ENCODE data around the gene GRIN2D. TPM values are rescaled to one million over a fixed set of nuclear protein-coding genes. Genes with fewer than 3 reads are reported as not detected.

The GRIN2D gene
- polyA plus RNA-seq, 1 donor from 2014 or later = 1.8 TPM

- TF ChIP-seq MXI1 (conservative IDR thresholded peaks at IDR 0.05; ENCODE audit: poor library complexity, severe bottlenecking) (no peak), TAF1 (IDR thresholded peaks at IDR 0.05; ENCODE audit: low read depth) (no peak), RAD21 (conservative IDR thresholded peaks at IDR 0.05) (no peak), EZH2 (IDR thresholded peaks at IDR 0.05; ENCODE audit: borderline replicate concordance, insufficient read depth, low read length, poor library complexity, severe bottlenecking) (no peak), SMC3 (conservative IDR thresholded peaks at IDR 0.05; ENCODE audit: poor library complexity) (no peak), EP300 (conservative IDR thresholded peaks at IDR 0.05; ENCODE audit: poor library complexity, severe bottlenecking) (no peak), CTCF (IDR thresholded peaks at IDR 0.05; ENCODE audit: poor library complexity, severe bottlenecking) (no peak), POLR2AphosphoS5 (IDR thresholded peaks at IDR 0.05) (no peak), REST (IDR thresholded peaks at IDR 0.05; ENCODE audit: borderline replicate concordance) (no peak)
- no peaks in the 10 kb centered on the region for H3K36me3 ChIP-seq (ENCODE audit: insufficient read depth, low read length)
- no peaks in the 10 kb centered on the region for H3K27me3 ChIP-seq (ENCODE audit: insufficient read depth, low read depth, low read length)
- H3K4me2 ChIP-seq (ENCODE audit: low read length) = no peak overlapping the region
- H3K9me3 ChIP-seq (ENCODE audit: low read length) = no peaks in the 10 kb centered on the region
- no peak overlapping the region for H3K9ac ChIP-seq (ENCODE audit: low read length)
- H4K20me1 ChIP-seq (ENCODE audit: insufficient read depth) = no peaks in the 10 kb centered on the region
- no peaks in the 10 kb centered on the region for H3K9me2 ChIP-seq (ENCODE audit: insufficient read depth, low read length)
- no peaks in the 10 kb centered on the region for H3F3A ChIP-seq (ENCODE audit: insufficient read depth, low read length, poor library complexity, severe bottlenecking)
- no peak overlapping the region for H3K4me3 ChIP-seq (ENCODE audit: low read length)
- H3K27ac ChIP-seq (ENCODE audit: low read length) = no peak overlapping the region
- H2AFZ ChIP-seq (ENCODE audit: low read depth, low read length) = no peak overlapping the region
- H3K79me2 ChIP-seq (replicated peaks; ENCODE audit: insufficient read depth, low read length) = no peaks in the 10 kb centered on the region
Measured at GRCh38 chr19:48346191-48346590, 47.3 kb upstream of the GRIN2D start.

GRCh38 chr19:48348045-48348444, 45.4 kb upstream of the GRIN2D start:
- H3F3A ChIP-seq (ENCODE audit: insufficient read depth, low read length, poor library complexity, severe bottlenecking) = no peaks in the 10 kb centered on the region
- H3K4me3 ChIP-seq (ENCODE audit: low read length) = no peak overlapping the region
- no peaks in the 10 kb centered on the region for H3K9me3 ChIP-seq (ENCODE audit: low read length)
- TF ChIP-seq POLR2AphosphoS5 (IDR thresholded peaks at IDR 0.05) = no peak
- H3K9me2 ChIP-seq (ENCODE audit: insufficient read depth, low read length) = no peaks in the 10 kb centered on the region
- no peaks in the 10 kb centered on the region for H3K27me3 ChIP-seq (ENCODE audit: insufficient read depth, low read depth, low read length)
- H2AFZ ChIP-seq (ENCODE audit: low read depth, low read length) = no peak overlapping the region
- H3K79me2 ChIP-seq (replicated peaks; ENCODE audit: insufficient read depth, low read length) = no peaks in the 10 kb centered on the region
- no peak overlapping the region for H3K4me2 ChIP-seq (ENCODE audit: low read length)
- no peak overlapping the region for H3K9ac ChIP-seq (ENCODE audit: low read length)
- no peak overlapping the region for H3K27ac ChIP-seq (ENCODE audit: low read length)
- no peaks in the 10 kb centered on the region for H3K36me3 ChIP-seq (ENCODE audit: insufficient read depth, low read length)
- H4K20me1 ChIP-seq (ENCODE audit: insufficient read depth) = no peaks in the 10 kb centered on the region

GRCh38 chr19:48348737-48349136, 44.7 kb upstream of the GRIN2D start:
- H3K4me3 ChIP-seq (ENCODE audit: low read length) = no peak overlapping the region
- no peak overlapping the region for H3K9ac ChIP-seq (ENCODE audit: low read length)
- H3K9me2 ChIP-seq (ENCODE audit: insufficient read depth, low read length) = no peaks in the 10 kb centered on the region
- no peaks in the 10 kb centered on the region for H3K79me2 ChIP-seq (replicated peaks; ENCODE audit: insufficient read depth, low read length)
- no peak overlapping the region for H3K4me2 ChIP-seq (ENCODE audit: low read length)
- no peak for TF ChIP-seq MXI1 (conservative IDR thresholded peaks at IDR 0.05; ENCODE audit: poor library complexity, severe bottlenecking)
- TF ChIP-seq EZH2 (IDR thresholded peaks at IDR 0.05; ENCODE audit: borderline replicate concordance, insufficient read depth, low read length, poor library complexity, severe bottlenecking) = no peak
- TF ChIP-seq EP300 (conservative IDR thresholded peaks at IDR 0.05; ENCODE audit: poor library complexity, severe bottlenecking) = no peak
- no peak for TF ChIP-seq TAF1 (IDR thresholded peaks at IDR 0.05; ENCODE audit: low read depth)
- TF ChIP-seq POLR2AphosphoS5 (IDR thresholded peaks at IDR 0.05) = no peak
- TF ChIP-seq REST (IDR thresholded peaks at IDR 0.05; ENCODE audit: borderline replicate concordance) = no peak
- no peak for TF ChIP-seq SMC3 (conservative IDR thresholded peaks at IDR 0.05; ENCODE audit: poor library complexity)
- TF ChIP-seq CTCF (IDR thresholded peaks at IDR 0.05; ENCODE audit: poor library complexity, severe bottlenecking) = no peak
- TF ChIP-seq RAD21 (conservative IDR thresholded peaks at IDR 0.05) = no peak
- H3K27ac ChIP-seq (ENCODE audit: low read length) = no peak overlapping the region
- H3K36me3 ChIP-seq (ENCODE audit: insufficient read depth, low read length) = no peaks in the 10 kb centered on the region
- H4K20me1 ChIP-seq (ENCODE audit: insufficient read depth) = no peaks in the 10 kb centered on the region
- no peaks in the 10 kb centered on the region for H3F3A ChIP-seq (ENCODE audit: insufficient read depth, low read length, poor library complexity, severe bottlenecking)
- no peak overlapping the region for H2AFZ ChIP-seq (ENCODE audit: low read depth, low read length)
- H3K27me3 ChIP-seq (ENCODE audit: insufficient read depth, low read depth, low read length) = no peaks in the 10 kb centered on the region
- no peaks in the 10 kb centered on the region for H3K9me3 ChIP-seq (ENCODE audit: low read length)
